Activated CD4-positive, alpha-beta T cell treated with anti-CD3 and anti-CD28 coated beads for 48 hours (primary cell): ENCODE measurements around the gene HPS1.
"Not testable (repeated sequence)": the region's sequence is repeated elsewhere in the genome, so short reads cannot be mapped to it uniquely, and the experiment has no call there.

Source experiments
- DNase-seq: peaks from one replicate; pipeline ENCODE4 v3.0.0-alpha.2; 2020

The HPS1 gene

GRCh38 chr10:98384531-98385133, 62.1 kb downstream of the HPS1 start:
- no peak for DNase-seq

GRCh38 chr10:98383869-98384268, 62.9 kb downstream of the HPS1 start:
- DNase-seq: no peak

- DNase-seq: not testable (repeated sequence)
Observed at GRCh38 chr10:98383134-98383667, 63.5 kb downstream of the HPS1 start.

GRCh38 chr10:98382691-98383101, 64.0 kb downstream of the HPS1 start:
- no peak for DNase-seq

DNA sequence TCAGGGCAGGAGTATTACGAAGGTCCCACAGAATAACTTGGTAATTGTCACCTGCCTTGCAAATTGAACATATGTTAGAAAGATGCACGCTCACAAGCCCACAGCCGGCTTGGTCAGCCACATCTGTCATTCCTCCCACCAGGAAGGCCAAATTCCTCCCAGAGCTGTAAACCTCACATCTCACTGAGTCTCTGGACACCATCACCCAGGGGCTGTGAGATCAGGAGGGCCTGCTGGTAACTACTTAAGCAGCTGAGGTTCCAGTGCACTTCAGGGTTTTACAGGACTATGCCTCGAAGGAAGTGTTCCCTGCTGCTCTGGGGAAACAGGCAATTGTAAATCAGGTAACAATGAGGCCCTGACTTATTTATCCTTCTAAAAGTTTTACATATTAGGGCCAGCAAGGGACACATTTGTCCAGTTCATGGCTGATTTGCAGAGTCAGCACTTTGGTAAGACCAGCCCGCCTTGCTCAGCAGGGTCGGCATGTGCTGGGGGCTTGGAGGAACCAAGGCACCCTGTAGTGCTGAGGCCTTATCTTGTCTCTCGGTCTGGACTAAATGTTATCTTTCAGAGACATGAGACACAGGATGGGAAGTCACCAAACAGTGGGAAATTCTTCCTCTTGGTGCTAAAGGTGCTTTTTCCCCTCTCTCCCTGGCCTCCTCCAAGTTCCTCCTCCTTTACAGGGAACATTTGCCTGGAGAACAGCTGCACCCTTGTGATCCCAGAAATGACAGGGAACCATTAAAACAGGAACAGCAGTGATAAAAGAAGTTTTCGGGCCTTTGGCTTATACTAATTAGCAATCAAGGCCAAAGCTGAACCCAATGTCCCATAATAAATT, 66.0 kb downstream of the HPS1 start:
- DNase-seq: no peak

GRCh38 chr10:98378722-98379121, 68.0 kb downstream of the HPS1 start:
- no peak for DNase-seq

GRCh38 chr10:98377536-98377935, 69.2 kb downstream of the HPS1 start:
- DNase-seq: no peak

- no peak for DNase-seq
Observed at GRCh38 chr10:98377001-98377400, 69.7 kb downstream of the HPS1 start.

DNA sequence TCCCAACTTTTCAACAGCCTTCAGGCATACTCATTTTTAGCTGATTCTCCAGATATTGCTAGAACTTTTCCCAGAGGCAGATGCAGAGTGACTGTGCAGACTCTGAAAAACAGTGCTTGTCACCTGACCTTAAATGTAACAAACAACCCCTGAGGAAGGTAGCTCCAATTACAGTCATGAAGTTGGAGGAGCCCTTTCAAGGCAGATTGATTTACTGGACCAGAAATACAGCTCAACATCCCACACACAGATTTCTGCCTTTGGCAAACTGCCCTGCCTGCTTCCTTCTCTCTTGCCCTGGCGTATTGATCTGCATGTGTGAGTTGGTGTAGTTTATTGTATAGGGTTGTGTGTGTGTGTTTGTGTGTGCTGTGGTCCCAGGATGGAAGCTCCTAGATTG, 70.2 kb downstream of the HPS1 start:
- DNase-seq: no peak

GRCh38 chr10:98374217-98374985, 72.3 kb downstream of the HPS1 start:
- no peak for DNase-seq

- DNase-seq: no peak
Observed at GRCh38 chr10:98373260-98374040, 73.3 kb downstream of the HPS1 start.

DNA sequence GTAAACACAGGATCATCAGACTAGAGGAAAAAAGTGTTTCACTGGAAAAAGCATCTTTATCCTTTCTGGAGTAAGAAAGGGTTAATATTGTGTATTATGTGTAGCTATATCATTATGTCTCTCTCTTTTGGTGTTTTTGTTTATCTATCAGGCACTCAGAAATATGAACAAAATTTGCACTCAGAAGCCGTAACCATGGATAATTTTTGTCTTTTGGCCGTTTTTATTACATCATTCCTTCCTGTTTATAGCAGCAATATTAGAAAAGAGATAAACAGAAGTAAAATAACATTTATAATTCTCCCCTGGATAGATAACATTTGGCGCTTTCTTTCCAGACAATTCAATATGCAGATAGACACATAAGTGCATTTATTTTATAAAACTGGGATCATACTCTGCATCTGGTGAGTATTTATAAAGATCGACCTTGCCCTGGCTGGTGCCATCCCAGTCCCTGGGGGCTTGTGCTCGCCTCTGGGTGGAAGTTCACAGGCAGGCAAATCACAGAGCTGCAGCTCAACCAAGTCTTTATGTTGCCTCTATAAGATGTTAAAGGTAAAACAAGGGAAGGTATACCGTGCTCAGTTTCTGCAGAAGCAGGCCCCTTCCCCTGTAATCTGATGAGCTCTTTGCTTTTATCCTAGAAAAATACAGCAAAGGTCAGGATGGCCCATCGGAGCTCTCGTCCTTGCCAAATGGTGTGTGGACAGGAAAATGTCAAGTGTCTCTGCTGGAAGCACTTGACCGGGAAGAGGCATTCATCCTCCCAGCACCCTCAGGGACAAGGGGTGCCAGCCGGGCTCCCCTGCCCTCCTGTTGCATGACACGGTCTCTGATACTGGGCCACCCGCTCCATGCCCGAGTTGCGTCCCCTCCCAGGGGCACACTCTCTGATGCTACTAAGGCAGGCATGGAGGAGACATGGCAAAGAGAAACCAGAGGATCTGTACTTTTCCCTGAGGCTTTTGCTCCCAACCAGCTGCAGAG, 75.6 kb downstream of the HPS1 start:
- no peak for DNase-seq

DNA sequence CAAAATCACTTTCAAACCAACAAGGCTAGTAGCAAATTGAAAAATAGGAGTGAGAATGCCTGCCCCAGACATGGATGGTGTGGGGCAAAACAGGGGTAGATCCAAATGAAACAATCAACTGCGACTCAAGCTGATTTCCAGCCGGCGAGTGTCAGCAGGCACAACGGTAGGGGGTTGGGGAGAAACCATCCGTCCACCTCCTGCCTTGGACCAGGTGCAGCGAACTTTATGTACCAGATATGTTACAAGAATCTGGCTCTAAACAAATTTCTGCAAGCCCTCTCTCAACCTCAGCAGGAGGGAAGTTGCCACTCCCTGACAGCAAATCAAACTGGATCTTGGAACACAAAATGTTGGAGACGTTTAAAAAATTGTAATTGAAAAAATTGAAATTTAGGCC, 76.9 kb downstream of the HPS1 start:
- no peak for DNase-seq

GRCh38 chr10:98368644-98369043, 78.1 kb downstream of the HPS1 start:
- DNase-seq: no peak

- DNase-seq: no peak
Observed at GRCh38 chr10:98367604-98368451, 78.9 kb downstream of the HPS1 start.
